Glutamatergic neuron (in vitro differentiated cells): ENCODE data around the gene CACNA1G. TPM values are rescaled to one million over a fixed set of nuclear protein-coding genes. Genes with fewer than 3 reads are reported as not detected.

Experiments
- DNase-seq: peaks from one replicate; pipeline ENCODE4 v3.0.0; 2022
- H3K27ac Mint-ChIP-seq: one replicate; pipeline ENCODE4 v1.8.0; 2020; ENCODE audit warnings: mild to moderate bottlenecking, mixed read lengths, inconsistent platforms; ENCODE audit not compliant: unreplicated experiment
- H3K27me3 Mint-ChIP-seq: one replicate; pipeline ENCODE4 v1.8.0; 2020; ENCODE audit warnings: mild to moderate bottlenecking, moderate library complexity, mixed read lengths, inconsistent platforms; ENCODE audit not compliant: unreplicated experiment
- H3K36me3 Mint-ChIP-seq: one replicate; pipeline ENCODE4 v1.8.0; 2020; ENCODE audit warnings: mild to moderate bottlenecking, mixed read lengths, inconsistent platforms; ENCODE audit not compliant: unreplicated experiment
- H3K4me1 Mint-ChIP-seq: one replicate; pipeline ENCODE4 v1.8.0; 2020; ENCODE audit warnings: mild to moderate bottlenecking, low read depth, mixed read lengths, inconsistent platforms; ENCODE audit not compliant: unreplicated experiment
- H3K4me3 Mint-ChIP-seq: one replicate; pipeline ENCODE4 v1.8.0; 2020; ENCODE audit warnings: mild to moderate bottlenecking, mixed read lengths, inconsistent platforms; ENCODE audit not compliant: unreplicated experiment
- H3K9me3 Mint-ChIP-seq: one replicate; pipeline ENCODE4 v1.8.0; 2020; ENCODE audit warnings: mild to moderate bottlenecking, moderate library complexity, mixed read lengths, inconsistent platforms; ENCODE audit not compliant: unreplicated experiment
- CTCF ChIP-seq: fragments of 200-600 bp; sonication (generic); IDR thresholded peaks from one replicate; pipeline ENCODE4 v1.5.0; 2021; ENCODE audit not compliant: partially characterized antibody, unreplicated experiment
- total RNA-seq: library from RNA; stranded (reverse); fragmentation: NEBNext Ultra II Directional; extraction: Animal tissue kit (Norgen Biotek cat#: 25700); gene quantifications from one replicate; pipeline ENCODE4 v1.2.1, GENCODE V29; 2021; ENCODE audit not compliant: unreplicated experiment

The CACNA1G gene
- total RNA-seq, 1 donor from 2014 or later, result 2.2 TPM

DNA sequence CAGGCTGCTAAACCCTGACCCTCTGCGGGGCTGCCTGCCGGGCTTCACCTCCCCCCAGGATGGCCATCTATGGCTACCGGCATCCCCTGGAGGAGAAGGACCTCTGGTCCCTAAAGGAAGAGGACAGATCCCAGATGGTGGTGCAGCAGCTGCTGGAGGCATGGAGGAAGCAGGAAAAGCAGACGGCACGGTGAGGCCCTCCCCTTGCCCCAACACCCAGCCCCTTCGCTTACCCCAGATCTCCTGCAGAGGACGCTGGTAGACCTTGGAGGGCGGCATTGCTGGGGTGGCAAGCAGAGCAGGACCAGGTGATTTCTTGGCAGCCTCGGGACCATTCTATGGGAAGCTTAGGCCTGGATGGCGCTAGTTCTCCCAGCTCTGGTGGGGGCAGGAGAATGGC lies 98.7 kb downstream of the CACNA1G start:
- H3K4me1 Mint-ChIP-seq, result peaks cover 8% of the 10 kb centered on the region
- H3K9me3 Mint-ChIP-seq, result peaks cover 9% of the 10 kb centered on the region
- no peak overlapping the region for H3K27ac Mint-ChIP-seq
- H3K27me3 Mint-ChIP-seq, result peaks cover 17% of the 10 kb centered on the region
- H3K4me3 Mint-ChIP-seq, result no peak overlapping the region
- DNase-seq, result no peak
- H3K36me3 Mint-ChIP-seq, result peaks cover 7% of the 10 kb centered on the region
- TF ChIP-seq CTCF, result no peak

GRCh38 chr17:50660042-50660886 lies 99.7 kb downstream of the CACNA1G start:
- H3K4me3 Mint-ChIP-seq, result no peak overlapping the region
- peaks cover 8% of the 10 kb centered on the region for H3K4me1 Mint-ChIP-seq
- H3K36me3 Mint-ChIP-seq, result peaks cover 7% of the 10 kb centered on the region
- H3K9me3 Mint-ChIP-seq, result peaks cover 9% of the 10 kb centered on the region
- no peak overlapping the region for H3K27ac Mint-ChIP-seq
- peaks cover 17% of the 10 kb centered on the region for H3K27me3 Mint-ChIP-seq
- no peak for TF ChIP-seq CTCF
- no peak for DNase-seq

DNA sequence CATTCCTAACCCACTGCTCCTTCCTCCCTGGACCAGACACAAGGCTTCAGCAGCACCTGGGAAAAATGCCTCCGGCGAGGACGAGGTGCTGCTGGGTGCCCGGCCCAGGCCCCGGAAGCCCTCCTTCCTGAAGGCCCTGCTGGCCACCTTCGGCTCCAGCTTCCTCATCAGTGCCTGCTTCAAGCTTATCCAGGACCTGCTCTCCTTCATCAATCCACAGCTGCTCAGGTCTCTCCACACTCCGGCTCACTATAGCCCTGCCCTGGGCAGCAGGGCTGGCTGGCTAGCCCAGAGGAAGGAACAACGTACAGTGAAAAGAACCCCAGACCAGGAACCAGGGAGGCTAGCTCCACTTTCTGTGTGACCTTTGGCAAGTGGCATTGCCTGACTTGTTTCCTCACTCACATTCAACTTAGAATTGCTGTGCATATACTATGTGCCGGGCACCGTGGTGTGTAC lies 100.4 kb downstream of the CACNA1G start:
- Mint-ChIP-seq H3K27me3 (peaks cover 17% of the 10 kb centered on the region), H3K27ac (no peak overlapping the region), H3K9me3 (peaks cover 9% of the 10 kb centered on the region), H3K4me1 (peaks cover 8% of the 10 kb centered on the region), H3K36me3 (peaks cover 7% of the 10 kb centered on the region), H3K4me3 (no peak overlapping the region)
- no peak for DNase-seq
- TF ChIP-seq CTCF, result no peak

DNA sequence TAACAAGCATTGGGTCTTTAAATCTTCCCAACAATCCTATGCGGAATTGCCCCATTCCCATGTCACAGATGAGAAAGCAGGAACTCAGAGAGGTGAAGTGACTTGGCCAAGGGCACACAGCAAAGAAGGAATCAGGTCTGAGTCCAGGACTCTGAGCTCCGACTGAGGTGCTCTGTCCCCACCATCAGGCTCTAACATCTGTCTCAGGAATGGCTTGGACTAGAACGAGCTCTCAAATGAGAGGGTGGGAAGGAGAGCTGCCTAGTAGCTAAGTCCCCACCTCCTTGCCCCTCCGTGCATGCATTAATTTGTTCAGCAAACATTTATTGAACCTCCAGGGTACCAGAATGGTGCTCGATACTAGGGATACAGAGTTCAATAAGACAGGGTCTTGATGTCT lies 100.8 kb downstream of the CACNA1G start:
- H3K27ac Mint-ChIP-seq, result no peak overlapping the region

More for the DNA sequence above, 100.8 kb downstream of the CACNA1G start:
- Mint-ChIP-seq H3K4me1 (peaks cover 8% of the 10 kb centered on the region), H3K9me3 (peaks cover 9% of the 10 kb centered on the region), H3K27me3 (peaks cover 17% of the 10 kb centered on the region), H3K4me3 (no peak overlapping the region), H3K36me3 (peaks cover 7% of the 10 kb centered on the region)
- no peak for DNase-seq
- TF ChIP-seq CTCF, result no peak
